ENCODE results near the gene SCARB2. TPM values are rescaled to one million over a fixed set of nuclear protein-coding genes. Genes with fewer than 3 reads are reported as not detected.

Gene SCARB2
- total and polyA plus RNA-seq, 12 donors: 41.5 to 179 (median 134) TPM

DNA sequence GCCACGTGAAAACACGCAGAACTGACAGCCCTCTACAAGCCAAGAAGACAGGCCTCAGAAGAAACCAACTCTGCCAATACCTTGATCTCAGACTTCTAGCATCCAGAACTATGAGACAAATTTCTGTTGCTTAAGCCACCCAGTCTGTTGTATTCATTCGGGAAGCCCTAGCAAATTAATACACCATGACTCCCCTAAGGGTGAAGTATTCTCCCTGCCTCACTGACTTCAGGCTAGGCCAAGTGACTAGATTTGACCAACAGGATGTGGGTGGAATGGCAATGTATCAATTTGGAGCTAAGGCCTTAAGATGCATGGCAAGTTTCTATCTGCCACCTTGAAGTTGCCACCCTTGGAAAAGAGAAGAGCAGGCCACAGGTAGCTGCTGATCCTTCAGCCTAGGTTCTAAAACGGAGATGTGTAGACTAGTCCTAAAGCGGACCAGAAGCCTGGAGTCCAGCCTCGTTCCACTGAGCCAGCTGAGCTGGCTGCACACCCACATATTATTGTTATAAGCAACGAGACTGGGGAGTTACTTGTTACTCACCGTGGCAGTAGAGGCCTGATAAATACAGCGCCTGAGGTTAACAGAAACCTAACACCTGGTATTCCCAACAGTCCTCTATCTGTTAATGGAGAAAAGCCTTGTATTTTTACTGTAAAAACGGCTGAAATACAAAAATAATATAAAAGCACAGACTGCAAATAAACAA is 16.4 kb downstream of the SCARB2 start:
- WGBS, 4 donors: 76 to 87% (median 83%) methylated on average over 10 of the region's 10 CpGs
- peak overlapping the region in 2 of 5 donors; percentile 48 to 78 for H3K27ac ChIP-seq
- H3K36me3 ChIP-seq (replicated peaks in 1 of 2): peaks cover 0 to 10% of the 10 kb centered on the region in 2 donors
- intact Hi-C loops (cut with DNase I): loop anchor here in 1 of 2 donors (10.0 kb wide), 1 partner anchor 108 kb away; the partner anchor contains the start of gene STBD1
- DNase-seq: no peak
- H3K4me1 ChIP-seq (replicated peaks in 1 of 2): peaks cover 33 to 87% of the 10 kb centered on the region in 2 donors
- H3K9me3 ChIP-seq (replicated peaks in 1 of 3): no peaks in the 10 kb centered on the region
- TF ChIP-seq POLR2A (IDR thresholded peaks at IDR 0.05): no peak
- TF ChIP-seq, protein P1, sequence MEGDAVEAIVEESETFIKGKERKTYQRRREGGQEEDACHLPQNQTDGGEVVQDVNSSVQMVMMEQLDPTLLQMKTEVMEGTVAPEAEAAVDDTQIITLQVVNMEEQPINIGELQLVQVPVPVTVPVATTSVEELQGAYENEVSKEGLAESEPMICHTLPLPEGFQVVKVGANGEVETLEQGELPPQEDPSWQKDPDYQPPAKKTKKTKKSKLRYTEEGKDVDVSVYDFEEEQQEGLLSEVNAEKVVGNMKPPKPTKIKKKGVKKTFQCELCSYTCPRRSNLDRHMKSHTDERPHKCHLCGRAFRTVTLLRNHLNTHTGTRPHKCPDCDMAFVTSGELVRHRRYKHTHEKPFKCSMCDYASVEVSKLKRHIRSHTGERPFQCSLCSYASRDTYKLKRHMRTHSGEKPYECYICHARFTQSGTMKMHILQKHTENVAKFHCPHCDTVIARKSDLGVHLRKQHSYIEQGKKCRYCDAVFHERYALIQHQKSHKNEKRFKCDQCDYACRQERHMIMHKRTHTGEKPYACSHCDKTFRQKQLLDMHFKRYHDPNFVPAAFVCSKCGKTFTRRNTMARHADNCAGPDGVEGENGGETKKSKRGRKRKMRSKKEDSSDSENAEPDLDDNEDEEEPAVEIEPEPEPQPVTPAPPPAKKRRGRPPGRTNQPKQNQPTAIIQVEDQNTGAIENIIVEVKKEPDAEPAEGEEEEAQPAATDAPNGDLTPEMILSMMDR (IDR thresholded peaks at IDR 0.05): no peak
- H3K27me3 ChIP-seq: no peaks in the 10 kb centered on the region
- peak overlapping the region in 1 of 4 donors; percentile 14 for H3K4me3 ChIP-seq

DNA sequence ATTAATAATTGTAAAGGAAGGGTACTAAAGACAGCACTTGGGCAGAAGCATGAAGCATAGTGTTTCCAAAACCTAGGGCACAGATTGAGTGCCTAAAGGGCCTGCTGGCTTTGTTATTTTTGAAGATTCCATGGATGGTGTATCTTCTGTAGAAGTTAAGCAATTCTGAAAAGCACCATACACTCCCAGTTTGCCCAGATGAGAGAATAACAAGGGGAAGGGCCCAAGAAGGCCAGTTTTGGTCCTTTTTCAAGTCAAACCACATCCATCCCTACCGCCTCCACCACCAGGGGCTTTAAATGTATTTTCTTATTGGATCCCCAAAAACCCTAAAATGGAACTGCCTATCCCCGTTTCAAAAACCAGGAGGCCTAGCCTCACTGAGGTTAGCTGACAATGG is 17.2 kb downstream of the SCARB2 start:
- no peak for DNase-seq
- no peaks in the 10 kb centered on the region for H3K27me3 ChIP-seq
- WGBS, 4 donors: 94 to 97% (median 96%) methylated on average over 2 of the region's 2 CpGs
- H3K9me3 ChIP-seq (replicated peaks in 1 of 3): no peaks in the 10 kb centered on the region
- TF ChIP-seq, protein P1 (IDR thresholded peaks at IDR 0.05): no peak
- no peak for TF ChIP-seq POLR2A (IDR thresholded peaks at IDR 0.05)
- peaks cover 0 to 10% of the 10 kb centered on the region in 2 donors for H3K36me3 ChIP-seq (replicated peaks in 1 of 2)
- intact Hi-C loops (cut with DNase I): loop anchor here in 1 of 2 donors (10.0 kb wide), 1 partner anchor 108 kb away; the partner anchor contains the start of gene STBD1
- H3K27ac ChIP-seq: peak overlapping the region in 1 of 5 donors; percentile 48
- peaks cover 33 to 83% of the 10 kb centered on the region in 2 donors for H3K4me1 ChIP-seq (replicated peaks in 1 of 2)
- H3K4me3 ChIP-seq: no peak overlapping the region

DNA sequence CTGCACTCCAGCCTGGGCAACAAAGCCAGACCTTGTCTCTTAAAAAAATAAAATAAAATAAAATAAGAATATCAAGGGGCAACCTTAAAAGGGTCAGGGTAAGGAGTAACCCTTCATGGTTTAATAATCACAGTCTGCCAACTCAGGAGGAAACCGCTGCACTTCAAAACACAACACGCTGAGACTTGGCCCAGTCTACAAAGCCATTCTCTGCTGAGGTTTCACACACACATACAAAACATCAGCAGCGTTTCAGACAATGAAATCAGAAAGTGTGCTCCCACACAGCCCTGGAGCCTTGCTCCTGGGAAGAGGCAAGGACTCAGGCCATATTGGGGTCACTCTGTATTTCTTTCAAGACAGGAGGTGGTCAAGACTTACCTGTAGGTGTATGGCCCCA is 18.3 kb downstream of the SCARB2 start:
- DNase-seq: no peak
- Histone ChIP-seq H3K27me3 (no peaks in the 10 kb centered on the region), H3K9me3 (replicated peaks in 1 of 3) (no peaks in the 10 kb centered on the region), H3K4me3 (no peak overlapping the region), H3K27ac (peak overlapping the region in 2 of 5 donors; percentile 61 to 78), H3K36me3 (replicated peaks in 1 of 2) (peaks cover 0 to 10% of the 10 kb centered on the region in 2 donors), H3K4me1 (replicated peaks in 1 of 2) (peaks cover 33 to 72% of the 10 kb centered on the region in 2 donors)
- 80 to 98% (median 94%) methylated on average over 3 of the region's 3 CpGs for WGBS, 4 donors
- intact Hi-C loops (cut with DNase I): loop anchor here in 1 of 2 donors (10.0 kb wide), 1 partner anchor 109 kb away; the partner anchor contains the start of gene STBD1
- TF ChIP-seq, protein P1 (IDR thresholded peaks at IDR 0.05): no peak
- TF ChIP-seq POLR2A (IDR thresholded peaks at IDR 0.05): no peak

DNA sequence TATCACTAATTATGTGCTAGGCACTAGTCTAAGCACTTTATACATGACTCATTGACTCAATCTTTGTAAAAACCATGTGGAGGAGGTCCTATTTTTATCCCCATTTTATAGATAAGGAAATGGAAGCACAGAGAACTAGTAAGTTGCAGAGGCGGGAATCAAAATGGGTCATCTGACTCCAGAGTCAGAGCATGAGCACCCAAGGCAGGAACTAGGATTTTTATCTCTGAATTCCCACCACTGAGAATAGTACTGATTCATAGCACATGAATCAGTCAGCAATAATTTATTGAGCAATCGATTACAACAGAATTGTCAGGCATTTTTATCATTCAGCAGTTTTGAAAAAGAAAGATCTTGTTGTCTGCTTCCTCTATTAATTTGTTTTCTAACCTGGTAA is 19.3 kb downstream of the SCARB2 start:
- H3K36me3 ChIP-seq (replicated peaks in 1 of 2): peaks cover 0 to 10% of the 10 kb centered on the region in 2 donors
- H3K4me1 ChIP-seq (replicated peaks in 1 of 2): peaks cover 33 to 62% of the 10 kb centered on the region in 2 donors
- 17 to 23% (median 18%) methylated on average over 2 of the region's 2 CpGs for WGBS, 4 donors
- peak in 6 of 7 donors; percentile 68 to 83 (median 74) for DNase-seq
- H3K4me3 ChIP-seq: no peak overlapping the region
- H3K27ac ChIP-seq: peak overlapping the region; percentile 52 to 82 (median 68)
- no peaks in the 10 kb centered on the region for H3K27me3 ChIP-seq
- H3K9me3 ChIP-seq (replicated peaks in 1 of 3): no peaks in the 10 kb centered on the region
- no peak for TF ChIP-seq POLR2A (IDR thresholded peaks at IDR 0.05)
- TF ChIP-seq, protein P1 (IDR thresholded peaks at IDR 0.05): no peak
- intact Hi-C loops (cut with DNase I): loop anchor here in 1 of 2 donors (10.0 kb wide), 1 partner anchor 110 kb away; the partner anchor contains the start of gene STBD1
